ENCODE results near the gene MARVELD2. TPM values are rescaled to one million over a fixed set of nuclear protein-coding genes. Genes with fewer than 3 reads are reported as not detected.

Gene MARVELD2
- total and polyA plus RNA-seq, 4 donors = 0.97 to 1.4 (median 1.1) TPM; not detected in 1

DNA sequence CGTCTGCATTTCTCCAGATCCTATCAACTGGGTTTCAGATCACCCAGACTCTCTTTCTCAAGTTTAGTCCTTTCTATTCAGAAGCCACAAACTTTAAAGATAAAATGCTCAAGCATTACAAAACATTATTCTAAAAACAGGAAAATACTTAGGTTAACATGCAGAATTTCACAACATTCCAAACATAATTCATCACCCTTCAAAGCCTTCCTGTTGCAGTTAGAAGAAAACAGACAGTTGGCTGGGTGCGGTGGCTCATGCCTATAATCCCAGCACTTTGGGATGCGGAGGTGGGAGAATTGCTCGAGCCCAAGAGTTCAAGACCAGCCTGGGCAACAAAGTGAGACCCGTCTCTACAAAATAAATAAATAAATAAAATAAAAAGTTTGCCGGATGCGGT lies 70.0 kb downstream of the MARVELD2 start:
- DNase-seq (no peak), ATAC-seq (ENCODE audit: low FRiP score) (no peak)
- Histone ChIP-seq H3K4me3 (ENCODE audit: low read length in 2 of 2) (no peak overlapping the region), H3K27me3 (ENCODE audit: control insufficient read depth in 1 of 2, insufficient read depth in 2 of 2, low read length in 1 of 2) (no peaks in the 10 kb centered on the region), H3K27ac (ENCODE audit: low read depth in 1 of 2, low read length in 2 of 2) (no peak overlapping the region), H3K36me3 (ENCODE audit: control insufficient read depth in 1 of 2, insufficient read depth in 2 of 2, low read length in 1 of 2) (no peaks in the 10 kb centered on the region), H3K9me3 (ENCODE audit: control insufficient read depth, low read length) (no peaks in the 10 kb centered on the region), H3K4me1 (ENCODE audit: control insufficient read depth in 1 of 2, insufficient read depth in 2 of 2, low read length in 2 of 2) (no peaks in the 10 kb centered on the region)
- intact Hi-C loops (cut with DNase I) = no loop called here
- whole genome bisulfite sequencing, 2 donors = 69% methylated on average over 7 of the region's 7 CpGs

- Histone ChIP-seq H3K27me3 (ENCODE audit: control insufficient read depth in 1 of 2, insufficient read depth in 2 of 2, low read length in 1 of 2) (no peaks in the 10 kb centered on the region), H3K27ac (ENCODE audit: low read depth in 1 of 2, low read length in 2 of 2) (no peak overlapping the region), H3K9me3 (ENCODE audit: control insufficient read depth, low read length) (no peaks in the 10 kb centered on the region), H3K36me3 (ENCODE audit: control insufficient read depth in 1 of 2, insufficient read depth in 2 of 2, low read length in 1 of 2) (no peaks in the 10 kb centered on the region), H3K4me3 (ENCODE audit: low read length in 2 of 2) (no peak overlapping the region), H3K4me1 (ENCODE audit: control insufficient read depth in 1 of 2, insufficient read depth in 2 of 2, low read length in 2 of 2) (no peaks in the 10 kb centered on the region)
- no peak for DNase-seq
- no peak for ATAC-seq (ENCODE audit: low FRiP score)
- intact Hi-C loops (cut with DNase I) = no loop called here
- WGBS, 2 donors = 88 to 93% methylated on average over 1 of the region's 1 CpG
Observed at GRCh38 chr5:69485471-69485870, 70.6 kb downstream of the MARVELD2 start.

DNA sequence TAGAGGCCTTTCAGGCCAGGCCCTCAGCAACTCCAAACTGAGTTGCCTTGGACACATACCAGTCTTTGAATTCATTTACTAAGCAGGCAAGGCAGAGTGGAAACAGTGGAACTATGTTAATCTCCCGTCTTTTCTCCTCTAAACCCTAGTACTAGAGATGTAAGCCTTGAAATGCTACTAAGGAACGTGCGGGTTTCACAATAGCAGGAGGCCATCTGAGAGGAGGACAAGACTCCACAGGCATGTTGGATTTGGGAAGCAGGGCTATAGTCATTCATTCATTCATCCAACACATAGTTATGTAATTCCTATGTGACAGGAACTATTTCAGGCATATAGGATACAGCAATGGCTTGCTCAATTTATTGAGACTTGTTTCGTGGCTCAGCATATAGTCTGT lies 74.3 kb downstream of the MARVELD2 start:
- Histone ChIP-seq H3K4me1 (ENCODE audit: control insufficient read depth in 1 of 2, insufficient read depth in 2 of 2, low read length in 2 of 2) (no peaks in the 10 kb centered on the region), H3K4me3 (ENCODE audit: low read length in 2 of 2) (no peak overlapping the region), H3K27ac (ENCODE audit: low read depth in 1 of 2, low read length in 2 of 2) (no peak overlapping the region), H3K27me3 (ENCODE audit: control insufficient read depth in 1 of 2, insufficient read depth in 2 of 2, low read length in 1 of 2) (peaks cover 0 to 4% of the 10 kb centered on the region in 2 donors), H3K36me3 (ENCODE audit: control insufficient read depth in 1 of 2, insufficient read depth in 2 of 2, low read length in 1 of 2) (no peaks in the 10 kb centered on the region), H3K9me3 (ENCODE audit: control insufficient read depth, low read length) (no peaks in the 10 kb centered on the region)
- intact Hi-C loops (cut with DNase I) = no loop called here
- ATAC-seq (ENCODE audit: low FRiP score) (no peak), DNase-seq (no peak)
- 66 to 69% methylated on average over 4 of the region's 4 CpGs for WGBS, 2 donors

DNA sequence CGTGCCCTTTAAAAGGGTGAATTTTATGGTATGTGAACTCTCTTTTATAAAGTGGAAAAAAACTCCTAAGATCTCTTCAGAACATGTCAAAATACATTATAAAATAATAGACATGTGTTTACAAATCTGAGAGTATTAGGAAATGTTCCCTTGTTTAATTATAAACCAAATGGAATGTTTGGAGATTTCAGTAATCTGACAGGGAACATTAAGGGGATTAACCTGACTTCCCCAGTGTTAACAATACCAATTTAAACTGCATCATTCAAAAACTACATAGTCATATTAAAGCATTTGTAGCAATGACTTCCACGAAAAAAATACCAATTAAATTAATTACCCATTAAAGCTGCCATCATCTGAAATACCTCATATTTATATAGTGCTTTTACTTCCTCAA lies 76.1 kb downstream of the MARVELD2 start:
- 67 to 69% methylated on average over 2 of the region's 2 CpGs for WGBS, 2 donors
- Histone ChIP-seq H3K9me3 (ENCODE audit: control insufficient read depth, low read length) (no peaks in the 10 kb centered on the region), H3K36me3 (ENCODE audit: control insufficient read depth in 1 of 2, insufficient read depth in 2 of 2, low read length in 1 of 2) (no peaks in the 10 kb centered on the region), H3K4me3 (ENCODE audit: low read length in 2 of 2) (no peak overlapping the region), H3K4me1 (ENCODE audit: control insufficient read depth in 1 of 2, insufficient read depth in 2 of 2, low read length in 2 of 2) (no peaks in the 10 kb centered on the region), H3K27me3 (ENCODE audit: control insufficient read depth in 1 of 2, insufficient read depth in 2 of 2, low read length in 1 of 2) (peaks cover 0 to 4% of the 10 kb centered on the region in 2 donors), H3K27ac (ENCODE audit: low read depth in 1 of 2, low read length in 2 of 2) (no peak overlapping the region)
- intact Hi-C loops (cut with DNase I) = no loop called here
- DNase-seq (no peak), ATAC-seq (ENCODE audit: low FRiP score) (no peak)

DNA sequence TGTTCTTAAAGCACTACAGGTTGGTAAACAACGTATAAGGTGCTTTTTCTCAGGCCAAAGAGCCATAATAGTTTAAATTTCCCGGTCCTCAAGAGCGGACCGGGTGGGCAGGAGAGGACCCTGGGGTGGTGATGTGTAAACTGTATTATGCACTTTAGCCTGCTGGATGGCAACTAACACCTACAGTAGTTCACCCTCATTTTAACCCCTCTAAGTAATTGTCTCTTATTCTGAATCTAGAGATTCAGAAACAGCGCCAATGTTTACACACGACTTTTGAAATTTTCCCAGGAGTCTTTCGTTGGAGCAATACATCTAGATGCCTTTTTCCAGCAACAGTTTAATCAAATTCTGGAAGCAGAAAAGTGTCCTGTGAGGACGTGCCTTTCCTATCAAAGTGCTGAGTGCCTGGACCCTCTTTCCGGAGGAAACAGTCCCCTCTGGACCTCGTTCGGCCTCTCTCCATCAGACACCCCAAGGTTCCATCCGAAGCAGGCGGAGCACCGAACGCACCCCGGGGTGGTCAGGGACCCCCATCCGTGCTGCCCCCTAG lies 77.0 kb downstream of the MARVELD2 start:
- Histone ChIP-seq H3K4me3 (ENCODE audit: low read length in 2 of 2) (peak overlapping the region in 1 of 2 donors; percentile 27), H3K4me1 (ENCODE audit: control insufficient read depth in 1 of 2, insufficient read depth in 2 of 2, low read length in 2 of 2) (no peaks in the 10 kb centered on the region), H3K9me3 (ENCODE audit: control insufficient read depth, low read length) (no peaks in the 10 kb centered on the region), H3K36me3 (ENCODE audit: control insufficient read depth in 1 of 2, insufficient read depth in 2 of 2, low read length in 1 of 2) (no peaks in the 10 kb centered on the region), H3K27ac (ENCODE audit: low read depth in 1 of 2, low read length in 2 of 2) (no peak overlapping the region), H3K27me3 (ENCODE audit: control insufficient read depth in 1 of 2, insufficient read depth in 2 of 2, low read length in 1 of 2) (peaks cover 0 to 4% of the 10 kb centered on the region in 2 donors)
- intact Hi-C loops (cut with DNase I) = no loop called here
- no peak for ATAC-seq (ENCODE audit: low FRiP score)
- DNase-seq = no peak
- WGBS, 2 donors = 6 to 7% methylated on average over 17 of the region's 17 CpGs

DNA sequence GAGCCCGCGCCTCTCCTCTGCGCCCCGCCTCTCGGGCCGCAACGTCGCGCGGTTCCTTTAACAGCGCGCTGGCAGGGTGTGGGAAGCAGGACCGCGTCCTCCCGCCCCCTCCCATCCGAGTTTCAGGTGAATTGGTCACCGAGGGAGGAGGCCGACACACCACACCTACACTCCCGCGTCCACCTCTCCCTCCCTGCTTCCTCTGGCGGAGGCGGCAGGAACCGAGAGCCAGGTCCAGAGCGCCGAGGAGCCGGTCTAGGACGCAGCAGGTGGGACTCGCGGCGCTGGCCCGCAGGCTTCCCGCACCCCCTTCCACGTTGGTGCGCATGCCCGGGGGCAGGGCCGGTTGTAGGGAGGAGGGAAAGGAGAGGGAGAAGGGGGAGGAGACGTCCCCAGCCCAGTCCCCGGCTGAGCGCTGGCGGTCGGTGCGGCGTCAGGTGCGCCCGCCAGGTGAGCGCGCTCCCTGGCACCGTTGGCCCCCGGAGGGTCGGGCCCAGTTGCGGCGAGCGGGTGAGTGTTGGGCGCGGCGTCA lies 77.5 kb downstream of the MARVELD2 start, which contains the start of gene OCLN:
Gene OCLN (plus strand): TSS at position 400 of the 532 bp plus-strand sequence. CDS start 11,455 bp downstream, outside the sequence.
- peak; percentile 26 for ATAC-seq (ENCODE audit: low FRiP score)
- no peaks in the 10 kb centered on the region for H3K36me3 ChIP-seq (ENCODE audit: control insufficient read depth in 1 of 2, insufficient read depth in 2 of 2, low read length in 1 of 2)
- H3K27me3 ChIP-seq (ENCODE audit: control insufficient read depth in 1 of 2, insufficient read depth in 2 of 2, low read length in 1 of 2) = peaks cover 0 to 4% of the 10 kb centered on the region in 2 donors
- H3K9me3 ChIP-seq (ENCODE audit: control insufficient read depth, low read length) = no peaks in the 10 kb centered on the region
- 0% methylated on average over 42 to 56 of the region's 56 CpGs for WGBS, 2 donors
- no peak within 1 kb of the TSS for H3K27ac ChIP-seq (ENCODE audit: low read depth in 1 of 2, low read length in 2 of 2)
- DNase-seq = no peak
- H3K4me1 ChIP-seq (ENCODE audit: control insufficient read depth in 1 of 2, insufficient read depth in 2 of 2, low read length in 2 of 2) = no peaks in the 10 kb centered on the region
- H3K4me3 ChIP-seq (ENCODE audit: low read length in 2 of 2) = peak within 1 kb of the TSS; percentile 27 to 29
- intact Hi-C loops (cut with DNase I) = no loop called here

DNA sequence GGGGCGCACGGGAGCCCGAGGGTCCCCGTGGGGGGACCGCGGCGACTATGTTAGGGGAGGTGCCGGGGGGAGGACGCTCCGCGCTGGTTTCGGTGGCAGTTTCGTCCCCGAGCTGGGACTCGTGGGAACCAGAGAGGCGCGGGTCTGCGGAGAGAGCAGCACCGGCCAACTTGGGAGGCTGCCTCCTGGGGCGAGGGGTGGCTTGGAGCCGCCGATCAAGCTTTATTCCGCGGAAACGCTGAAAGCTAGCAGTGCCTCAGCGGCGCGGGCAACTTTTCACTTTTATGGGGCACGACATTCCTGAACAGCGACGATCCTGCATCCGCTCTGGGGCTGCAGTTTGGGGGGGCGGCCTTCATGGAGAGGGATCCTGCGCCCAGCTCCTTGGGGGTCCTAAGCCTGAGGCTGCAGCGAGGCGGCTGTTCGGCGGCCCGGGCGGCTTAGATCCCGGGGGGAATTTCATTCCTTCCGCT lies 78.0 kb downstream of the MARVELD2 start:
- ATAC-seq (ENCODE audit: low FRiP score) (peak; percentile 44), DNase-seq (no peak)
- Histone ChIP-seq H3K36me3 (ENCODE audit: control insufficient read depth in 1 of 2, insufficient read depth in 2 of 2, low read length in 1 of 2) (no peaks in the 10 kb centered on the region), H3K27ac (ENCODE audit: low read depth in 1 of 2, low read length in 2 of 2) (no peak overlapping the region), H3K27me3 (ENCODE audit: control insufficient read depth in 1 of 2, insufficient read depth in 2 of 2, low read length in 1 of 2) (peaks cover 0 to 4% of the 10 kb centered on the region in 2 donors), H3K4me3 (ENCODE audit: low read length in 2 of 2) (peak overlapping the region; percentile 27 to 29), H3K9me3 (ENCODE audit: control insufficient read depth, low read length) (no peaks in the 10 kb centered on the region), H3K4me1 (ENCODE audit: control insufficient read depth in 1 of 2, insufficient read depth in 2 of 2, low read length in 2 of 2) (no peaks in the 10 kb centered on the region)
- WGBS, 2 donors = 0% methylated on average over 37 to 42 of the region's 42 CpGs
- intact Hi-C loops (cut with DNase I) = no loop called here

DNA sequence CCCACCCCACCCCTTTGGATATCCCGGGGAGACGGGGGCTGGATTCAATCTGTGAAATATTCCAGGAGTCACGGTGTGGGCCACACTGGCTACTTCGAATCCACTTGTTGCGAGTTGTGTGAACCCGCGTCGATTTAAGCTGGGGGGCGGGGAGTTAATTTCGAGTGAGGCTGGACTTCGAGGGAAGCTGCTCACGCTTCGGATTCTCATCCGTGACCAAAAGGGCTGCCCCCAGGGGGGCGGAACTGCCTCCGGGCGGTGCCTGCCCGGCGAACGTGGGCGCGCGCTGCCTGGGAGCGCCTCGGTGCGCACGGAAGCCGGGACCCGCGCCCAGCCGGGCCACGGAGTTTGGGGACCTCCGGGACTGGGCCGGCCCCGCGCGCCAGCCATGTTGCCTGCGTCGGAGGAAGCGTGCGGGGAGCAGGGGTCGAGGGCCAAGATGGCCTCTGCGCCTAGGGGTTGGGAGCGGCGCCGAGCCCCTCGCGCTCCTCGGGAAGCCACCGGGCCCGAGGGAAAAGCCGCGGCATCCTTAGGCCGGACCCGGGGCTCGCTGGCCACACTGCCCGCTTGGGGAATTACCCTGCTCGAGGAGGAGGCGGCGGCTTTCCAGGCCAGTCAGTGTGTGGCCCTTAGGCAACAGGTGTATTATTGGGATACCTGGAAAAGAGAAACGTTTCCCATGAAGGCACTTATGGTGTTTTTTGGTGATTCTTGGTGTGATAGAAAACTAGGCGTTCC lies 78.6 kb downstream of the MARVELD2 start:
- peak overlapping the region; percentile 27 to 29 for H3K4me3 ChIP-seq (ENCODE audit: low read length in 2 of 2)
- 2% methylated on average over 58 to 62 of the region's 62 CpGs for WGBS, 2 donors
- DNase-seq = peak; percentile 48 to 77
- peak; percentile 51 for ATAC-seq (ENCODE audit: low FRiP score)
- intact Hi-C loops (cut with DNase I) = no loop called here
- no peaks in the 10 kb centered on the region for H3K36me3 ChIP-seq (ENCODE audit: control insufficient read depth in 1 of 2, insufficient read depth in 2 of 2, low read length in 1 of 2)
- H3K9me3 ChIP-seq (ENCODE audit: control insufficient read depth, low read length) = no peaks in the 10 kb centered on the region
- no peak overlapping the region for H3K27ac ChIP-seq (ENCODE audit: low read depth in 1 of 2, low read length in 2 of 2)
- H3K27me3 ChIP-seq (ENCODE audit: control insufficient read depth in 1 of 2, insufficient read depth in 2 of 2, low read length in 1 of 2) = peaks cover 0 to 4% of the 10 kb centered on the region in 2 donors
- no peaks in the 10 kb centered on the region for H3K4me1 ChIP-seq (ENCODE audit: control insufficient read depth in 1 of 2, insufficient read depth in 2 of 2, low read length in 2 of 2)

Measured in aorta (tissue), 5 donors.